ENCODE measurements around the gene COL1A2. TPM values are rescaled to one million over a fixed set of nuclear protein-coding genes. Genes with fewer than 3 reads are reported as not detected.

Gene COL1A2
- total RNA-seq, 4 donors from 2014 or later = 109 to 374 (median 242) TPM

GRCh38 chr7:94398841-94399240 is 4.1 kb downstream of the COL1A2 start:
- TF ChIP-seq CTCF (IDR thresholded peaks at IDR 0.05; ENCODE audit: low read depth) = no peak

GRCh38 chr7:94400022-94400421 is 5.3 kb downstream of the COL1A2 start:
- no peak for TF ChIP-seq CTCF (IDR thresholded peaks at IDR 0.05; ENCODE audit: low read depth)

DNA sequence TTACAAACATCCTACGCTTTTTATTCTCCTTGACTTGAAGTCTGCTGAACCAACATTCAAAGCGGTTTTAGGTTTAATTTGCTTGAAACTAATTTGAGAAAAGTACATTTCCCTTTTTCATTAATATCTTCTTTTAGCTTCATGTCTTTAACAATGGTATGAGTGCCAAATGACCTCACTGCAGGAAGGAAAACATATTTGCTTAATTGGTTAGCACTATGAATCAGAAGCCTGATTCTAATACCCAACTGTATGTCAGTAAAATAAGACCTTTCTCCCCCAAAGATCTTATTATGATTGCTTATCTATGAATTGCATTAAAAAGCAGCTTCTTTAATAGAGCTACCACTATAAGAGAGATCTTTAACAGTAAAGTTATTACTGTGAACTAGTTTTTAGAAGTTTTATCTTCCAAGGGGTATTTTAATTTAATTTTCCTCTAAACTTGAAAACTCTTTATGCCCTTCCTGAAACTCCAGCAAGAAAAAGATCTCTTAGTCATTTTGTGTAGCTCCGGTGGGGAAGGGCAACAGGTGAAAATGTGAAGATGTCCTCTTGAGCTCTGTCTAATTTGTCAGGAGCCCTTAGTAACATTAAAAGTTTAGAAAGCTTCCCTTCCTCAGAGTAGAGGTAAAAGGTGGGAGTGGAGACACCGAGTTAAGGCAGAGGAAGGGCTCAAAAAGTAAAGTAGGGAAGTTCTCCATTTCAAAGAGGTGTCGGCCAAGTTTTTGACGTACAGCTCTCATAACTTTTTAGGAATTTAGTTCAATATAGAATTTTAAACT is 6.1 kb downstream of the COL1A2 start:
- no peak for TF ChIP-seq CTCF (IDR thresholded peaks at IDR 0.05; ENCODE audit: low read depth)

DNA sequence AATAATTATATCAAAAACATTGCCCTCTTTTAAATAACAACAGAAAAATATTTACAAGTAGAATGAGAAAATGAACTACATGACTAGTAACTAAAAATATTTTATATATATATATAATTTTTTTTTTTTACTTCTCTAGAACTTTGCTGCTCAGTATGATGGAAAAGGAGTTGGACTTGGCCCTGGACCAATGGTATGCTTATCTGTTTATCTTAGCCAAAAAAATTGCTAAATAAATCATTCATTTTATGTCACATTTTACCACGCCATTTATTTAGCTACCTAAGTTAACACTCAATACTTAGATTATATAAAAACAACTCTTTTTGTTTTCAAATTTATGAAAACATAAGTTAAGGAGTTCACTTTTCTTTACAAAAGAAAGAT is 6.7 kb downstream of the COL1A2 start:
- TF ChIP-seq CTCF (IDR thresholded peaks at IDR 0.05; ENCODE audit: low read depth) = no peak

GRCh38 chr7:94403546-94403945 is 8.9 kb downstream of the COL1A2 start:
- no peak for TF ChIP-seq CTCF (IDR thresholded peaks at IDR 0.05; ENCODE audit: low read depth)

- no peak for TF ChIP-seq CTCF (IDR thresholded peaks at IDR 0.05; ENCODE audit: low read depth)
Observed at GRCh38 chr7:94405506-94405905, 10.8 kb downstream of the COL1A2 start.

- no peak for TF ChIP-seq CTCF (IDR thresholded peaks at IDR 0.05; ENCODE audit: low read depth)
Observed at GRCh38 chr7:94406696-94407095, 12.0 kb downstream of the COL1A2 start.

Data from subcutaneous adipose tissue (tissue), 4 donors.